HG02678 (cell line): Measurements from ENCODE around the gene SERPINE1.
"Not testable (repeated sequence)": the region's sequence is repeated elsewhere in the genome, so short reads cannot be mapped to it uniquely, and the experiment has no call there.

Experiments
- ATAC-seq: cut with Tn5 transposase; IDR thresholded peaks from one replicate; pipeline ENCODE4 v1.9.1; 2021; ENCODE audit warnings: mild to moderate bottlenecking, moderate library complexity; ENCODE audit not compliant: unreplicated experiment

The SERPINE1 gene

GRCh38 chr7:101126651-101127459 is at the start of gene SERPINE1:
Gene SERPINE1, plus strand, starts transcription at chr7:101127104. Its CDS starts 1,290 bp downstream, at chr7:101128394.
- peak; percentile 52 for ATAC-seq

GRCh38 chr7:101077303-101078086 is 49.4 kb upstream of the SERPINE1 start:
- peak; percentile 80 for ATAC-seq

- ATAC-seq = no peak
Observed at GRCh38 chr7:101081432-101081831, 45.5 kb upstream of the SERPINE1 start.

- no peak for ATAC-seq
Observed at GRCh38 chr7:101084865-101085161, 42.1 kb upstream of the SERPINE1 start.

GRCh38 chr7:101085162-101085964 is 41.5 kb upstream of the SERPINE1 start, which contains the start of gene TRIM56:
Gene TRIM56, plus strand, starts transcription at chr7:101085481. Its CDS starts 1,832 bp downstream, at chr7:101087313.
- peak; percentile 89 for ATAC-seq

- ATAC-seq = no peak
Observed at GRCh38 chr7:101087334-101088068, 39.4 kb upstream of the SERPINE1 start.

GRCh38 chr7:101088069-101088425 is 38.9 kb upstream of the SERPINE1 start:
- ATAC-seq = no peak

- no peak for ATAC-seq
Observed at GRCh38 chr7:101088858-101089529, 37.9 kb upstream of the SERPINE1 start.

- ATAC-seq = no peak
Observed at GRCh38 chr7:101089876-101090275, 37.0 kb upstream of the SERPINE1 start.

- ATAC-seq = not testable (repeated sequence)
Observed at GRCh38 chr7:101092266-101092905, 34.5 kb upstream of the SERPINE1 start.

GRCh38 chr7:101093906-101094305 is 33.0 kb upstream of the SERPINE1 start:
- no peak for ATAC-seq

- ATAC-seq = no peak
Observed at GRCh38 chr7:101094376-101094775, 32.5 kb upstream of the SERPINE1 start.

GRCh38 chr7:101094791-101095375 is 32.0 kb upstream of the SERPINE1 start:
- no peak for ATAC-seq

- no peak for ATAC-seq
Observed at GRCh38 chr7:101096331-101096956, 30.5 kb upstream of the SERPINE1 start.

- ATAC-seq = no peak
Observed at GRCh38 chr7:101096957-101097347, 30.0 kb upstream of the SERPINE1 start.

- no peak for ATAC-seq
Observed at GRCh38 chr7:101097561-101097960, 29.3 kb upstream of the SERPINE1 start.

GRCh38 chr7:101099969-101100781 is 26.7 kb upstream of the SERPINE1 start:
- no peak for ATAC-seq
